Activated CD4-positive, alpha-beta T cell treated with anti-CD3 and anti-CD28 coated beads, Interleukin-2, amount 50 U/mL, for 48 hours (primary cell): ENCODE measurements around the gene SLCO2A1.

ENCODE experiments used
- DNase-seq, 2 experiments: peaks; one replicate each; pipeline ENCODE4 v3.0.0-alpha.2; 2020

Gene SLCO2A1

GRCh38 chr3:133894353-133895207 is 135.1 kb downstream of the SLCO2A1 start:
- no peak for DNase-seq

- no peak for DNase-seq
Observed at GRCh38 chr3:133893683-133894352, 135.9 kb downstream of the SLCO2A1 start.

GRCh38 chr3:133892541-133893231 is 137.0 kb downstream of the SLCO2A1 start:
- DNase-seq: no peak

GRCh38 chr3:133891662-133892378 is 137.9 kb downstream of the SLCO2A1 start:
- DNase-seq: no peak

- DNase-seq: no peak
Observed at GRCh38 chr3:133890972-133891644, 138.6 kb downstream of the SLCO2A1 start.

DNA sequence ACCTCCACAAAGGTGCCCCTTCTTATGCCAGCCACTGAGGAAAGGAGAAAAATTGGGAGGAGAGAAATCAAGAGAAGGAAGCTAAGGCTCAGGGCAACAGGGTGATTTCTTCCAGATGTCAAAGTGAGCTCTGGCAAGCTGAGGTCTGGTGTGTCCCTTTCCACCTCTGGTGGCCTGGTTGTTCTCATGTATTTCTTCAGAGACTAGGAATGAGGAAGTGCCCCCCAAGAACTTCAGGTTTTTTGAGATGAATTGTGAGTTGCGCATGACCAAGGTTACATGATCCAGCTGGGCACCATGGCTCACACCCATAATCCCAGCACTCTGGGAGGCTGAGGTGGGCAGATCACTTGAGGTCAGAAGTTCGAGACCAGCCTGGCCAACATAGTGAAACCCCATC is 139.7 kb downstream of the SLCO2A1 start:
- no peak for DNase-seq

DNA sequence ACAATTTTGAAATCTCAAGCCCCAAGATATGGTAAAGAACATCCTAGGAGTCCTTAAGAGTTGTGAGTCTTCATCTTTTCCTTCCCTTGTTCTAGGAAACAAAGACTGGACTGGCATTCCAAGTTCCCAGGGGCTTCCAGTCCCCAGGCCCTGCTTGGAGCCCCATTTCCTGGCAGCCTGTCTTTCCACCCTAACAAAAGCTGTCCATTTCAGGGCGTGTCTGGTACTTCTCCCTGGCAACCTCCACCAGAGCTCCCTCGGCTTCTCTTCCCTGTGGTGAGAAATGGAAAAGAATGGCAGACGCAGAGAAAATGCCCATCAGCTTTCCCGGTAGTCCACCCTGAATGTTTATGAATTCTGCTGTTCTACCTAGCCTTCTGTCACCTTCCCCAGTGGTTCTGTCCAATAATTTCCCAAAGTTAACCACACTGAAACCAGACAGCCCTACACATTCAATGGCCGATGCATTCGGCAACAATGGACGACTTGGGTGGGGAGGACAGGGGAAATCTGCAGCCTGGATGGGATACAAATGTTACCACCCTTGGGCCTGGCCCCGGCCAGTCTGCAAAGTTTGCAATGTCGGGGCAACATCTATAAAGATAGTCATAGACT is 140.9 kb downstream of the SLCO2A1 start:
- no peak for DNase-seq

GRCh38 chr3:133887803-133888703 is 141.7 kb downstream of the SLCO2A1 start:
- DNase-seq: no peak

- no peak for DNase-seq
Observed at GRCh38 chr3:133887074-133887802, 142.5 kb downstream of the SLCO2A1 start.

DNA sequence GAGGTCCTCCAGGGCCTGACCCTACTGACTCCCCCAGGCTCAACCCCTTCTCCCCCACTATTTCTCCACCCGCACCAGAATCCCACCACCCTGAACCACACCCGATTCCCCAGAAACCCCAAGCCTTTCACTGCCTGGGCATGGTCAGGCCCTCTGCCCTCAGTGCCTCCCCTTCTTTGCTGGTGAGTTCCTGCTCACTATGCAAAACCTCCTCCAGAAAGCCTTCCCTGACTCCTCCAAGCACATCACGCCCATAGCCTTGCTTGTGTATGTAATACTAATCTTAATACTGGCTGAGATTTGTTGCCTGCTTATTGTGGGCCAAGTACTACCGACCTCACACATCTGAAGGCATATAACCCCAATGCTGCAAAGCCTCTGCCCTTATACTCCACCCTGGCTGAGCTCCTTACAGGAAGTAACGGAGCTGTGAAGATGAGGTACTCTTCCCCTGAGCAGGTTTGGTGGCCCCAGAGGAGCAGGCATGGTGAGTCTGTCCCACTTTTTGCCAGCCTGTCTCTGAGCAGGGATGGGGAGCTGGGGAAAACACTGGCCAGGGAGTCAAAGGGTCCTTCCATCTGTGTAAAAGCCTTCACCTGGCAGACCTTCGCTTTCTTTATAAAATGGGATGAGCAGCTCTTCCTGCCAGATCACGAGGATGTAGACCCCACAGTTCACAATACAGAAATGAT is 143.5 kb downstream of the SLCO2A1 start:
- no peak for DNase-seq

DNA sequence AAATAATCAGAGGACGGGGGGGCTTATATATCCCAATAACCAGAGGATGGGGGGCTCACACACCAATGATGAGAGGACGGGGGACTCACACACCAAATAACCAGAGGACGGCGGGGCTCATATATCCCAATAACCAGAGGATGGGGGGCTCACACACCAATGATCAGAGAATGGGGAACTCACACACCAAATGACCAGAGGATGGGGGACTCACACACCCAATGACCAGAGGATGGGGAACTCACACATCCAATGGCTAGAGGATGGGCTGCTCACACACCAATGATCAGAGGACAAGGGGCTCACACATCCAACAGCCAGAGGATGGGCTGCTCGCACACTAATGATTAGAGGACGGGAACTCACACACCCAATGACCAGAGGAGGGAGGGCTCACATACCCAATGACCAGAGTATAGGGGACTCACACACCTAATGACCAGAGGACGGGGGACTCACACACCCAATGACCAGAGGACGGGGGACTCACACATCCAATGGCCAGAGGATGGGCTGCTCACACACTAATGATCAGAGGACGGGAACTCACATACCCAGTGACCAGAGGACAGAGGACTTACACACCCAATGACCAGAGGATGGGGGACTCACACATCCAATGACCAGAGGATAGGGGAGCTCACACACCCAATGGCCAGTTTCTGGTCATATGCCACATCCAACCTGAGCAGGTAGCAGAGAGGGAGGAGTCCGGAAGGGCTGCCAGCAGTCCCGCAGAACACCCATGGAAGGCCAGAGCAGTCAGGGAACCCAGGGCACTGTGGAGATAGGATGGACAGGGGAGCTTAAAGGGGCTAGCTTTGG is 144.6 kb downstream of the SLCO2A1 start:
- no peak for DNase-seq

GRCh38 chr3:133884054-133884886 is 145.5 kb downstream of the SLCO2A1 start:
- no peak for DNase-seq

GRCh38 chr3:133883641-133884040 is 146.1 kb downstream of the SLCO2A1 start:
- no peak for DNase-seq

- no peak for DNase-seq
Observed at GRCh38 chr3:133882986-133883586, 146.6 kb downstream of the SLCO2A1 start.

- no peak for DNase-seq
Observed at GRCh38 chr3:133881939-133882825, 147.5 kb downstream of the SLCO2A1 start.

DNA sequence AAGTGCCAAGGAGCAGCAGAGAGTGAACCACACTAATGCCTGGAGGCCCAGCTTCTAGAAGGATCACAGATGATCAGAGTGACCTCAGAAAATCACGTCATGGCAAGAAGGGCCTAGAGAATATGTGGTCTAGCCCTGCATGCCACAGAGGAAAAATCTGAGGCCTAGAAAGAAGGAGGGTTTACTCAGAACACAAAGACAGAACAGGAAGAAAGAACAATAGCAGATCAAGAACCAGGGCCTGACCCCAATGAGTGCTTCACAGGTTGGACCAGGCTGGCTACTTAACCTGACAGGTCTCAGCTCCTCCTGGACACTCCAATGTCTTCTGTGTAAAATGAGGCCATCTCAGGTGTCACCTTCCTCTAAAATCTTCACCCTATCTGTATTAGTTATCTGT is 148.2 kb downstream of the SLCO2A1 start:
- DNase-seq: no peak
